HG03095 (cell line): ENCODE measurements around the gene KNDC1.
"Not testable (repeated sequence)": the region's sequence is repeated elsewhere in the genome, so short reads cannot be mapped to it uniquely, and the experiment has no call there.

Source experiments
- ATAC-seq: cut with Tn5 transposase; IDR thresholded peaks from one replicate; pipeline ENCODE4 v1.9.1; 2021; ENCODE audit warnings: moderate library complexity; ENCODE audit not compliant: unreplicated experiment

The KNDC1 gene

DNA sequence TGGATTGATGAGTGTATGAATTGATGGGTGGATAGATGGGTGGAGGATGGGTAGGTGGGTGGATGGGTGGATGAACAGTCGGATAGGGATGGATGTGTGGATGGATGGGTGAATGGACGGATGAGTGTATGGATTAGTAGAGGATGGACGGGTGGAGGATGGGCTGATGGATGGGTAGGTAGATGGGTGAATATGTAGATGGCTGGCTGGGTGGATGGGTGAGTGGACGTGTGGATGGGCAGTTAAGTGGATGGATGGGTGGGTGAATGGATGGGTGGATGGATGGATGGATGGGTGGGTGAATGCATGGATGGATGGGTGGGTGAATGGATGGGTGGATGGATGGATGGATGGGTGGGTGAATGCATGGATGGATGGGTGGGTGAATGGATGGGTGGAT is 15.6 kb downstream of the KNDC1 start:
- not testable (repeated sequence) for ATAC-seq

DNA sequence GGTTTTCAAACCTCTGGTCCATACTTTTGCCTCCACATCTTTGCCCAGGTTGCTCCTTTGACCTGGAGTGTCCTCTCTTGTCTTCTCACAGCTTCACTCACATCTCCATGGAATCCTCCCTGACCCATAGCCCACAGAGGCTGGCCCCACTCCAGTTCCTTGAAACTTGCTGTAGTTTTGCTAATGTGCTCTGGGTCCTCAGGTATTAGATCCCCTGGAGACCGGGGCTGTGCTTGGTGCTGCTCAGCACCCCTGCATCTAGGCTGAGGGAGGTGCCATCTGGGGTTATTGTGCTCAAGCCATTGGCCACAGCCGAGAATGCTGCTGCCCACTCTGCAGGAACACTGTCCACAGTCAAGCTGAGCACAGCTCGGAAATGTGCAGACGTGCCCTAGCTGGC is 16.5 kb downstream of the KNDC1 start:
- no peak for ATAC-seq

GRCh38 chr10:133177380-133178157 is 17.6 kb downstream of the KNDC1 start:
- ATAC-seq = no peak

DNA sequence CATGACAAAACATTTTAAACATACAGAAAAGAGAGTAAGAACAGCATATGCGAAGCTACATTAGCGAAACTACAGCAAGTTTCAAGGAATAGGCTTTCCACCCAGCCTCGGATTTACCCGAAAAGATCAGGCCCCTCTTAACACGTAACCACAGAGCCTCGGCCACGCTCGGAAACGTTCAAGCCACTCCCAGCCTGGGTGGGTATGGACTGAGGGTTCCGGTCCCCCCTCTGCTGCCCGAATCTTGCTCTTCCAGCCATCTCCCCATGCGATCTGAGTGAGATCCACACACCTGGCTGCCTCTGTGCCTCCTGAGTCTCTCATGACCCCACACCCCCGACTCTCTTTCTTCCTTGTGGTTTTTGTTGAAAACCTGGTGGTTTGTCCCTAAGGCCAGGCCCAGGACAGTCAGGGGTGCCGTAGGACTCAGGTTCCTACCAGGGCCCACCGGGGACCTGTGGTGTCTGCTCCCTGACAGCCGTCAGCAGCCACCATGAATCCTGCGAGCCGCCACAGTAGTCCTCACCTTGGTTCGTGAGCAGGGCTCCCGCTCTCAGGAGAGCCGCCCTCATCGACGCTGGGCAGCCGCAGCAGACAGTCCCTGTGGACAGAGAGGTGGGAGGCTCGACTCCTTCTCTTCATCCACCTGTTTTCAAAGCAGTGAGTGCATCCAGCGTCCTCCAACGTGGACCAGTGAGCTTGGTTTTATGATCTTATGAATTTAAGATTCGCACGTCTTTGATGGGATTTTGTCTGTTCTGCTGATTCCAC is 18.5 kb downstream of the KNDC1 start:
- no peak for ATAC-seq

DNA sequence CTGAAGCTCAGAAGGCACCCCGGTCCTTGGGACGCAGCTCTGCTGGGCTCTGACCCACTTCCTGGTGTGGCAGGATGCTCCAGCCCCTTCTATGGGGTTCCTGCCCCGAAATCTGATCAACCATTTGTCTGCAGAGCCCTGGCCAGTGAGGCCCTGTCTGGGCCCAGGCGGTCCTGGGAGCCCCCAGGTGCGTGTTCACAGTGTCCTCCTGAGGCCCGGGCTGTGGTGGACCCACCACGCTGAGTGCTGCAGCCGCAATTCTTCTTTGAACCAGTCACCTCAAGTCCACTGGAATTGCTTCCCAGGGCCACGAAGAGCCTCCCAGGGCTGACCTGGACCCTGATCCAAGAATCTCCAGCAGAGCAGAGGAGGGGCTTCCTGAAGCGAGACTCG is 19.1 kb downstream of the KNDC1 start:
- no peak for ATAC-seq

DNA sequence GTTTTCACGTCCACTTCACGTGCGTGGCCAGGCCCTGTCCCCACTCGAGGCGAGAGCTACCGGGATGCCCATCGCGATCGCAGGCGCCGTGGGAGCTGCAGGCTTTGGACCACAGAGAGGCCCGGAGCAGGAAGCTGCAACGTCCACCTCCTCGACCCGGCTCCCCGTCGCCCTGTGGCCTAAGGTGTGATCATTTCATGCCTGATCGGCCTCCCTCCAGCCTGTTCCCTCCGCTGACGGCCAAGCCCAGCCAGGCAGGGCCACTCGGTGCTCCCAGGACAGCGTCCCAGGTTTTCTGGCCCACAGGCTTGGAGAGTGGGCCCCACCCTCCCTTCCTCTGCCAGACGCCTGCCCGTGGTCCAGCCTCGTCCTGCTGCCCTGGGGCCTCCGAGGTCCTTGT is 19.6 kb downstream of the KNDC1 start:
- ATAC-seq = no peak

- ATAC-seq = no peak
These were observed 20.4 kb downstream of the KNDC1 start for GRCh38 chr10:133180192-133180964.

DNA sequence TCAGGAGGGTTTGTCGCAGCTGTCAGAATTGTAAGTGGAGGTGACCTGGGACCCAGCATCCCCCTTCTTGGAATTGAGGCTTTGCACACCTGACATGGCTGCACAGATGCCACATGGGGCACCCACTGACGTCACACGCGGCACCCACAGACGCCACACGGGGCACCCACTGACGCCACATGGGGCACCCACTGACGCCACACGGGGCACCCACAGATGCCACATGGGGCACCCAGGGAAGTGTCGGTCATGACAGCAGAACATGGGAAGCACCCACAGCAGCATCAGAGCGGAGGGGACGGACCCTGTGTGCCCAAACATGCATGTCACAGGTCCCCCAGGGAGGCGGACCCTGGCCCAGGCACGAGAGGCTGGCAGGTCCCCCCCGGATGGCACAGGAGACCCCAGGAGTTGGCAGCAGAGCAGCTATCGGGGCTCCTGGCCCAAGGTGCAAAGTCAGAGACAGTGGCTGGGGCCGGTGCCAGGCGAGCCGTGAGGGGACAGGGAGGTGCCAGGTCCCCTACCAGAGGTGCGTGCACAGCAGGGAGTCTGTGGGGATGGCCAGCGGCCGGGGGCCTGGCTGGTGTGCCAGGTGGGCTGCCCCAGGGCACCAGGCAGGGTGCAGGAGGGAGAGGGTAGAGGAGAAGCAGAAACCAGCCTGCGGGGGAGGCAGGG is 21.1 kb downstream of the KNDC1 start:
- ATAC-seq = no peak

GRCh38 chr10:133182190-133182589 is 22.2 kb downstream of the KNDC1 start:
- ATAC-seq = no peak

DNA sequence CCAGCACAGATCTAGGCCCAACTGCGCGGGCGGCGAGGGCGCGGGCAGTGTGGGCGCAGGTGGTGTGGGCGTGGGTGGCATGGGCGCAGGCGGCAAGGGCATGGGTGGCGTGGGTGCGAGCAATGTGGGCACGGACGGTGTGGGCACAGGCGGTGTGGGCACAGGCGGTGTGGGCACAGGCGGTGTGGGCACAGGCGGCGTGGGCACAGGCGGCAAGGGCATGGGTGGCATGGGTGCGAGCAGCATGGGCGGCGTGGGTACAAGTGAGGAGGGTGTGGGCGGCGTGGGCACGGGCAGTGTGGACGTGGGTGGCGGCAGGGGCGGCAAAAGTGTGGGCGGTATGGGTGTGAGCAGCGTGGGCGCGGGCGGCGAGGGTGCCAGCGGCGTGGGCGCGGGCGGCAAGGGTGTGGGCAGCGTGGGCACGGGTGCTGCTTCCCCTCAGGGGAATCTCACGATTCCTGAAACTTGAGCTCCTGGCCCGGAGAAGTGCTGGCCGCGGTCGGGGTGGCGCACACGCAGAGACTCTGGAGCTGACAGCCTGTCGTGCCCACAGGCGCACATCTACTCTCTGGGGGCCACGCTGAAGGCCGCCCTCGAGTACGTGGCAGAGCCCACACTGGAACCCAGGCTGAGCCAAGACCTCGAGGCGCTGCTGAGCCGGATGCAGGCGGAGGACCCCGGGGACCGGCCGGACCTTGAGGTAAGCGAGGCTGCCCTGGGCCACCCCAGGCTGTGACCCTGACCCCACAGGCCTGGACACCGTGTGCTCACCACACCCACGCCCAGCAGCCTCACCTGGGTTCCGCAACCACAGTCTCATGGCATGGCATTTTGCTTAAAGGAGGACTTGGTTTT is 23.0 kb downstream of the KNDC1 start:
- ATAC-seq = no peak

DNA sequence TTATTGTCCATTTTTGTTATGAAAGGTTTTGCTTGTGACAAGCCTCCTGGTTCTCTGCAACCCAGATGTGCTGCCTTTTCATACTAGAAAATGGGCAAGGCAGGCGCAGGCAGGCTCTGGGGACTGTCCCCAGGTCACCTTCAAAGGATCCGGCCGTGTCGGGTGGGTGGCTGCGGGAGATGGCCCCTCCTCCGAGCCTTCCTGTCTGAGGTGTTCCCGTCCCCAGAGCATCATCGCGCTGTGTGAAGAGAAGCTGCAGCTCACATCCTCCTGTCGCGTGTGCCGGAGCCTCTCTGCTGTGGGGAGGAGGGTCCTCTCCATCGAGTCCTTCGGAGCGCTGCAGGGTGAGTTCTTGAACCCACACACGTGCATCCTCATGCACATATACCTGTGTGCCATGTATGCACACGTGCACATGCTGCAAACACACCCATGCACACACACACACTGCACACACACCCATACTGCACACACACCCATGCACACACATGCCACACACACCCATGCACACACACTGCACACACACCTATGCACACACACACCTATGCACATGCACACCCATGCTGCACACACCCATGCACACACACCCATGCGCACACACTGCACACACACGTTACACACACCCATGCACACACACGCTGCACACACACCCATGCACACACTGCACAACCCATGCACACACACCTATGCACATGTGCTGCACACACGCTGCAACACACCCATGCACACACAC is 23.8 kb downstream of the KNDC1 start:
- ATAC-seq = no peak

- ATAC-seq = no peak
These were observed 24.7 kb downstream of the KNDC1 start for GRCh38 chr10:133184591-133185244.

- no peak for ATAC-seq
These were observed 25.4 kb downstream of the KNDC1 start for GRCh38 chr10:133185421-133185820.

- ATAC-seq = no peak
These were observed 25.9 kb downstream of the KNDC1 start for GRCh38 chr10:133185916-133186315.

GRCh38 chr10:133186416-133187090 is 26.5 kb downstream of the KNDC1 start:
- ATAC-seq = no peak

DNA sequence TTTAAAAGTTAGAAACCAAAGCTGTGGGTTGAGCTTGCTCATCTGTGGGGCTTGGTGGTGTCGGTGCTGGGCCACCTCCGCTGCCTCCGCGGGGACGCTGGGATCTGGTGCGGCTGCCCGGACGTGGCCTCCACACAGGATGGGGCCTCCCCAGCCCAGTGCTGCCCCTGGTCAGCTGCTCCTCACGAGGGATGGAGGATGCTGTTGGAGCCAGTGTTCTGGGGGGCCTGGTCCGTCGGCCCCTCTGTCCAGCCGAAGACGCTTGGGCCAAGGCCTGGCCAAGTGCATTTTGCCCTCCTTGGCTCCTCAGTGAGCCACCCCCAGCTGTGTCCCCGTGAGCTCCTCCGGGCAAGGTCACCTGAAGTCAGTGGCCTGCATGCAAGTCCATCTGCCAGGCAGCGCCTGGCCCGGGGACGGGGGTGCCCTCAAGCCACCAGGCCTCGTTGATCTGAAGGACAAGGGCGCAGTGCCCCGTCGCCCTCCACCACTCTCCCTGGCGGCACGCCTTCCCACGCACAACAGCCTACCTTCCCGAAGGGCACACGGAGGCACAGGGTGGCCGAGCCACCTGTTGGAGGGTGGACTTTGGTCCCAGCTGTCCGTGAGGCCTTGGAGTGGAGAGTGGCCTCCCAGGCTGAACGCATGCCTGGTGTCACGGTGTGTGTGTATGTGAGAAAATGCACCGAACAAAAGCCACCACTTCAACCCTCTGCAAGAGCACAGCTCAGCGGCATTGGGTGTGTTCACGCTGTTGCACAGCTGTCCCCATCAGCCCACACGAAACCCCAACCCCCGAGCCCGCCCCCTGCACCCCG is 27.3 kb downstream of the KNDC1 start:
- ATAC-seq = no peak

- ATAC-seq = no peak
These were observed 28.1 kb downstream of the KNDC1 start for GRCh38 chr10:133187906-133188681.
